Measurements from ENCODE around the gene CD151.

- TF ChIP-seq POLR2AphosphoS5 (IDR thresholded peaks at IDR 0.05; ENCODE audit: low read depth, low read length) (no peak), MAX (IDR thresholded peaks at IDR 0.05) (no peak), CTCF (IDR thresholded peaks at IDR 0.05 in 2 of 3, conservative IDR thresholded peaks at IDR 0.05 in 1 of 3; ENCODE audit: borderline replicate concordance in 1 of 3, insufficient read depth in 1 of 3, low read depth in 2 of 3, low read length in 2 of 3) (no peak), EZH2phosphoT487 (IDR thresholded peaks at IDR 0.05; ENCODE audit: borderline replicate concordance) (no peak), POLR2A (IDR thresholded peaks at IDR 0.05; ENCODE audit: borderline replicate concordance, extremely low read depth, insufficient read depth, insufficient read length) (no peak), CEBPB (IDR thresholded peaks at IDR 0.05; ENCODE audit: low read depth) (no peak), EZH2 (IDR thresholded peaks at IDR 0.05) (no peak), SIN3A (IDR thresholded peaks at IDR 0.05; ENCODE audit: low read depth) (no peak), REST (IDR thresholded peaks at IDR 0.05; ENCODE audit: low read depth) (no peak), SP1 (IDR thresholded peaks at IDR 0.05; ENCODE audit: low read depth) (no peak), ATF3 (IDR thresholded peaks at IDR 0.05) (no peak), SRF (IDR thresholded peaks at IDR 0.05; ENCODE audit: low read depth) (no peak)
These were observed 7.2 kb upstream of the CD151 start for GRCh38 chr11:825366-826226.
